ENCODE measurements around the gene PKN3. TPM values are rescaled to one million over a fixed set of nuclear protein-coding genes. Genes with fewer than 3 reads are reported as not detected.

PKN3 gene
- total and polyA plus RNA-seq, 2 of the 13 experiments (the other 11 are each of a cell fraction or from before 2014, with no cell fraction given) = 10.5 to 13.2 TPM

- TF ChIP-seq PREB (CRISPR knock-in tag; IDR thresholded peaks at IDR 0.05) (no peak), HNF1A (IDR thresholded peaks at IDR 0.05; ENCODE audit: low read depth) (no peak), HNF1A (CRISPR knock-in tag; IDR thresholded peaks at IDR 0.05; ENCODE audit: borderline replicate concordance) (0 out of 2 replicates have a peak, but pooled peaks have one; percentile 37), ISL2 (CRISPR knock-in tag; IDR thresholded peaks at IDR 0.05) (0 out of 2 replicates have a peak, but pooled peaks have one; percentile 18), GRHL1 (CRISPR knock-in tag; conservative IDR thresholded peaks at IDR 0.05) (no peak), KAT8 (CRISPR knock-in tag; IDR thresholded peaks at IDR 0.05) (peak; percentile 48; the same call in 1 of the 2 replicates), FLYWCH1 (CRISPR knock-in tag; IDR thresholded peaks at IDR 0.05) (peak; percentile 50; the same call in 1 of the 2 replicates), HINFP (CRISPR knock-in tag; IDR thresholded peaks at IDR 0.05; ENCODE audit: low read depth) (no peak), NCOA1 (CRISPR knock-in tag; IDR thresholded peaks at IDR 0.05) (no peak), NFE2 (CRISPR knock-in tag; IDR thresholded peaks at IDR 0.05) (no peak), ZBTB14 (CRISPR knock-in tag; IDR thresholded peaks at IDR 0.05) (no peak), THAP8 (CRISPR knock-in tag; IDR thresholded peaks at IDR 0.05; ENCODE audit: borderline replicate concordance) (0 out of 2 replicates have a peak, but pooled peaks have one; percentile 55), ZNF251 (CRISPR knock-in tag; IDR thresholded peaks at IDR 0.05) (no peak), ZNF670 (CRISPR knock-in tag; IDR thresholded peaks at IDR 0.05; ENCODE audit: borderline replicate concordance) (peak; percentile 45; the same call in 1 of the 2 replicates), ZBTB8A (CRISPR knock-in tag; IDR thresholded peaks at IDR 0.05; ENCODE audit: borderline replicate concordance, low read depth) (no peak), MNT (IDR thresholded peaks at IDR 0.05) (no peak)
These were observed 13.6 kb upstream of the PKN3 start, which contains the start of gene SET (continued) for GRCh38 chr9:128688501-128689292.
